ENCODE data around the gene ZNF800. TPM values are rescaled to one million over a fixed set of nuclear protein-coding genes. Genes with fewer than 3 reads are reported as not detected.

Gene ZNF800
- polyA plus RNA-seq, 1 of the 3 experiments (the other 2 are of a cell fraction) = 9.2 TPM

- CTCF ChIA-PET = no interaction called here
- 71% methylated on average over 2 of the region's 2 CpGs for WGBS (ENCODE audit: low lambda C conversion rate)
- POLR2A ChIA-PET = no interaction called here
- no peak for DNase-seq
- Histone ChIP-seq H3K79me2 (ENCODE audit: insufficient read depth) (no peaks in the 10 kb centered on the region), H2AFZ (ENCODE audit: low read depth) (no peak overlapping the region), H3K9me2 (no peaks in the 10 kb centered on the region), H3K27me3 (ENCODE audit: insufficient read depth) (no peaks in the 10 kb centered on the region), H3K27ac (ENCODE audit: low read depth in 2 of 2, low read length in 1 of 2) (no peak overlapping the region), H3K4me1 (ENCODE audit: control insufficient read depth in 1 of 2, insufficient read depth in 2 of 2, low read depth in 1 of 2, low read length in 1 of 2) (no peaks in the 10 kb centered on the region), H4K20me1 (ENCODE audit: insufficient read depth) (no peaks in the 10 kb centered on the region), H3F3A (replicated peaks; ENCODE audit: insufficient read depth) (no peaks in the 10 kb centered on the region), H3K4me3 (ENCODE audit: low read depth in 2 of 2, low read length in 1 of 2) (no peak overlapping the region), H3K9ac (no peak overlapping the region), H3K4me2 (no peak overlapping the region), H3K9me3 (no peaks in the 10 kb centered on the region), H3K36me3 (replicated peaks in 1 of 2; ENCODE audit: control insufficient read depth in 1 of 2, insufficient read depth in 2 of 2, low read length in 1 of 2) (no peaks in the 10 kb centered on the region)
- TF ChIP-seq NRF1 (IDR thresholded peaks at IDR 0.05; ENCODE audit: low read depth, low read length) (no peak), RFX5 (IDR thresholded peaks at IDR 0.05; ENCODE audit: low read length) (no peak), SMC3 (IDR thresholded peaks at IDR 0.05; ENCODE audit: low read depth, low read length) (no peak), ELF1 (IDR thresholded peaks at IDR 0.05) (no peak), ZBTB33 (IDR thresholded peaks at IDR 0.05; ENCODE audit: borderline replicate concordance, low read depth) (no peak), RAD21 (IDR thresholded peaks at IDR 0.05; ENCODE audit: low read length) (no peak), MEF2A (IDR thresholded peaks at IDR 0.05; ENCODE audit: borderline replicate concordance, low read depth) (no peak), GABPA (IDR thresholded peaks at IDR 0.05; ENCODE audit: low read depth) (no peak), YY1 (IDR thresholded peaks at IDR 0.05; ENCODE audit: low read depth) (no peak), FOXM1 (IDR thresholded peaks at IDR 0.05; ENCODE audit: low read depth) (no peak)
- TF ChIP-seq, protein P1, sequence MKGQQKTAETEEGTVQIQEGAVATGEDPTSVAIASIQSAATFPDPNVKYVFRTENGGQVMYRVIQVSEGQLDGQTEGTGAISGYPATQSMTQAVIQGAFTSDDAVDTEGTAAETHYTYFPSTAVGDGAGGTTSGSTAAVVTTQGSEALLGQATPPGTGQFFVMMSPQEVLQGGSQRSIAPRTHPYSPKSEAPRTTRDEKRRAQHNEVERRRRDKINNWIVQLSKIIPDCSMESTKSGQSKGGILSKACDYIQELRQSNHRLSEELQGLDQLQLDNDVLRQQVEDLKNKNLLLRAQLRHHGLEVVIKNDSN (IDR thresholded peaks at IDR 0.05; ENCODE audit: borderline replicate concordance, low read depth) = no peak
- TF ChIP-seq, protein P2, sequence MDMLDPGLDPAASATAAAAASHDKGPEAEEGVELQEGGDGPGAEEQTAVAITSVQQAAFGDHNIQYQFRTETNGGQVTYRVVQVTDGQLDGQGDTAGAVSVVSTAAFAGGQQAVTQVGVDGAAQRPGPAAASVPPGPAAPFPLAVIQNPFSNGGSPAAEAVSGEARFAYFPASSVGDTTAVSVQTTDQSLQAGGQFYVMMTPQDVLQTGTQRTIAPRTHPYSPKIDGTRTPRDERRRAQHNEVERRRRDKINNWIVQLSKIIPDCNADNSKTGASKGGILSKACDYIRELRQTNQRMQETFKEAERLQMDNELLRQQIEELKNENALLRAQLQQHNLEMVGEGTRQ (IDR thresholded peaks at IDR 0.05; ENCODE audit: borderline replicate concordance, low read depth, low read length) = no peak
- TF ChIP-seq, protein P3, sequence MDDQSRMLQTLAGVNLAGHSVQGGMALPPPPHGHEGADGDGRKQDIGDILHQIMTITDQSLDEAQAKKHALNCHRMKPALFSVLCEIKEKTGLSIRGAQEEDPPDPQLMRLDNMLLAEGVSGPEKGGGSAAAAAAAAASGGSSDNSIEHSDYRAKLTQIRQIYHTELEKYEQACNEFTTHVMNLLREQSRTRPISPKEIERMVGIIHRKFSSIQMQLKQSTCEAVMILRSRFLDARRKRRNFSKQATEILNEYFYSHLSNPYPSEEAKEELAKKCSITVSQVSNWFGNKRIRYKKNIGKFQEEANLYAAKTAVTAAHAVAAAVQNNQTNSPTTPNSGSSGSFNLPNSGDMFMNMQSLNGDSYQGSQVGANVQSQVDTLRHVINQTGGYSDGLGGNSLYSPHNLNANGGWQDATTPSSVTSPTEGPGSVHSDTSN (IDR thresholded peaks at IDR 0.05) = no peak
- TF ChIP-seq, protein P4, sequence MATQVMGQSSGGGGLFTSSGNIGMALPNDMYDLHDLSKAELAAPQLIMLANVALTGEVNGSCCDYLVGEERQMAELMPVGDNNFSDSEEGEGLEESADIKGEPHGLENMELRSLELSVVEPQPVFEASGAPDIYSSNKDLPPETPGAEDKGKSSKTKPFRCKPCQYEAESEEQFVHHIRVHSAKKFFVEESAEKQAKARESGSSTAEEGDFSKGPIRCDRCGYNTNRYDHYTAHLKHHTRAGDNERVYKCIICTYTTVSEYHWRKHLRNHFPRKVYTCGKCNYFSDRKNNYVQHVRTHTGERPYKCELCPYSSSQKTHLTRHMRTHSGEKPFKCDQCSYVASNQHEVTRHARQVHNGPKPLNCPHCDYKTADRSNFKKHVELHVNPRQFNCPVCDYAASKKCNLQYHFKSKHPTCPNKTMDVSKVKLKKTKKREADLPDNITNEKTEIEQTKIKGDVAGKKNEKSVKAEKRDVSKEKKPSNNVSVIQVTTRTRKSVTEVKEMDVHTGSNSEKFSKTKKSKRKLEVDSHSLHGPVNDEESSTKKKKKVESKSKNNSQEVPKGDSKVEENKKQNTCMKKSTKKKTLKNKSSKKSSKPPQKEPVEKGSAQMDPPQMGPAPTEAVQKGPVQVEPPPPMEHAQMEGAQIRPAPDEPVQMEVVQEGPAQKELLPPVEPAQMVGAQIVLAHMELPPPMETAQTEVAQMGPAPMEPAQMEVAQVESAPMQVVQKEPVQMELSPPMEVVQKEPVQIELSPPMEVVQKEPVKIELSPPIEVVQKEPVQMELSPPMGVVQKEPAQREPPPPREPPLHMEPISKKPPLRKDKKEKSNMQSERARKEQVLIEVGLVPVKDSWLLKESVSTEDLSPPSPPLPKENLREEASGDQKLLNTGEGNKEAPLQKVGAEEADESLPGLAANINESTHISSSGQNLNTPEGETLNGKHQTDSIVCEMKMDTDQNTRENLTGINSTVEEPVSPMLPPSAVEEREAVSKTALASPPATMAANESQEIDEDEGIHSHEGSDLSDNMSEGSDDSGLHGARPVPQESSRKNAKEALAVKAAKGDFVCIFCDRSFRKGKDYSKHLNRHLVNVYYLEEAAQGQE (IDR thresholded peaks at IDR 0.05; ENCODE audit: low read depth, low read length) = no peak
Measured at GRCh38 chr7:127413962-127414361, 21.5 kb upstream of the ZNF800 start.
